HG03520 (cell line): ENCODE results near the gene SSNA1.

Experiments used
- ATAC-seq: cut with Tn5 transposase; IDR thresholded peaks from one replicate; pipeline ENCODE4 v1.9.1; 2021; ENCODE audit warnings: mild to moderate bottlenecking, moderate library complexity; ENCODE audit not compliant: unreplicated experiment

The SSNA1 gene, protein sequence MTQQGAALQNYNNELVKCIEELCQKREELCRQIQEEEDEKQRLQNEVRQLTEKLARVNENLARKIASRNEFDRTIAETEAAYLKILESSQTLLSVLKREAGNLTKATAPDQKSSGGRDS

DNA sequence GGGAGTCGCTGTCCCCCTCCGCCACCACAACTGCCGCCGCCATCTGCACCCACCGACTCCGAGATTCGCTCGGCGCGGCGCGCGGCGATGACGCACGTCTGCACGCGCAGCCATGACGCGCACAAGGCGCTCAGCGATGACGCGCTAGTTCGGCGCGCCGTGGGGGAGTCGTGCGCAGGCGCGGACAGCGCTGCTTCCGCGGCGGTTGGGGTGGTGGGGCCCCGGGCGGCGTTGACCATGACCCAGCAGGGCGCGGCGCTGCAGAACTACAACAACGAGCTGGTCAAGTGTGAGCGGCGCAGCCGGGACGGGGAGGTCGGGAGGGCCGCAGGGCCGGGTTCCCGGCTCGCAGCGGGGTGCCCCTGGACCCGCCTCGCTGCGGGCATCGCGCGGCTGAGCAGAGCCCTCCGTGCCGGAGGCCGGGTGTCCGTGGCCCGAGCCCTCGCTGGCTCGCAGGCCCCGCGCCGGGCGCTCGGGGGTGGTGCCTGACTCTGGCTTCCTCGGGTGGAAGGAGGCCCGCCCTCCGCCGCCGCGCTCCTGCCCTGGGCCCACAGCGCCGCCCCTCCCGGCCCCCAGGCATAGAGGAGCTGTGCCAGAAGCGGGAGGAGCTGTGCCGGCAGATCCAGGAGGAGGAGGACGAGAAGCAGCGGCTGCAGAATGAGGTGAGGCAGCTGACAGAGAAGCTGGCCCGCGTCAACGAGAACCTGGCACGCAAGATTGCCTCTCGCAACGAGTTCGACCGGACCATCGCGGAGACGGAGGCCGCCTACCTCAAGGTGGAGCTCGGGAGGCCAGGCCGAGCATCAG is at the start of gene SSNA1, which contains the start of gene ANAPC2:
SSNA1 (plus strand) TSS at position 187 of the 807 bp plus-strand sequence; CDS start at position 238, 51 bp downstream.
ANAPC2 (minus strand) TSS at position 71 of the 807 bp plus-strand sequence; CDS start at position 43, 28 bp downstream.
- peak; percentile 76 for ATAC-seq

GRCh38 chr9:137138722-137139467 is 49.6 kb upstream of the SSNA1 start, which contains the start of gene GRIN1:
Gene GRIN1, plus strand, starts transcription at chr9:137139154. Its CDS starts 333 bp downstream, at chr9:137139487.
- no peak for ATAC-seq

- no peak for ATAC-seq
These were observed 48.9 kb upstream of the SSNA1 start for GRCh38 chr9:137139468-137140150.

- ATAC-seq, result no peak
These were observed 48.1 kb upstream of the SSNA1 start for GRCh38 chr9:137140151-137141012.

DNA sequence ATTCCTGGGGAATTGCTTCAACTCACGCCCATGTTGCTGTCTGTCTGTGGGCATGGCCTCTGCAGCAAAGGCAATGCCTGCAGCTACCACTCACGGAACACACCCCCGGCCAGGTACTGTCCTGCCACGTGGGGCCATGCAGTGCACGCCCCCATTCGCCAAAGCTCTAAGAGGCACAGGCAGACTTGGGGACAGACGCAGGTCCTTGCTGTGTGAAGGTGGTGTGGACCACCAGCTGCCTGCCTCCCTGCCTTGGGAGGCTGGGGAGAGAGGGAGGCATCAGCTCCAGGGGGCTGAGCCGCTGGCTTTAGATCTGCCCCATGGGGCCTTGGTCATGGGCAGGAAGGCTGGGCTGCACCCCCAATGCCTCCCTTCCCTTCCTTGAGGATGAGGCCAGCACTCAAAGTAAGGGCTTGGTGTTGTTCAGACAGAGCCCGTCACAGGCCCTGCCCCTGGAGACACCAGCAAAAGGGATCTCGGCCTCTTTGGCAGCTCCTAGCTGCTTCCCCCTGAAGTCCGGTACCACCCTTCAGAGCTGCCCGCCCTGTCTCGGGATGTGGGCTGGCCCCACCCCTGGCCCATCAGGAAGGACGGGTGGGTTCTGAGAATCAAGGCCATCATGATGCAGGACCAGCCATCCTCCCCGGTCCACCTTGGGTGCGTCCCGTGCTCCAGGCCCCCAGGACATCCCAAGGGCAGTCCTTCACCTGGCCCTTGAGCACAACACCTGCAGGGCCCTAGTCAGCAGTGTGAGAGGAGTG is 47.2 kb upstream of the SSNA1 start:
- no peak for ATAC-seq

- no peak for ATAC-seq
These were observed 46.2 kb upstream of the SSNA1 start for GRCh38 chr9:137141976-137142936.

GRCh38 chr9:137143459-137143858 is 45.0 kb upstream of the SSNA1 start:
- no peak for ATAC-seq

- no peak for ATAC-seq
These were observed 42.5 kb upstream of the SSNA1 start for GRCh38 chr9:137145731-137146526.

GRCh38 chr9:137146527-137146918 is 42.0 kb upstream of the SSNA1 start:
- ATAC-seq, result no peak

DNA sequence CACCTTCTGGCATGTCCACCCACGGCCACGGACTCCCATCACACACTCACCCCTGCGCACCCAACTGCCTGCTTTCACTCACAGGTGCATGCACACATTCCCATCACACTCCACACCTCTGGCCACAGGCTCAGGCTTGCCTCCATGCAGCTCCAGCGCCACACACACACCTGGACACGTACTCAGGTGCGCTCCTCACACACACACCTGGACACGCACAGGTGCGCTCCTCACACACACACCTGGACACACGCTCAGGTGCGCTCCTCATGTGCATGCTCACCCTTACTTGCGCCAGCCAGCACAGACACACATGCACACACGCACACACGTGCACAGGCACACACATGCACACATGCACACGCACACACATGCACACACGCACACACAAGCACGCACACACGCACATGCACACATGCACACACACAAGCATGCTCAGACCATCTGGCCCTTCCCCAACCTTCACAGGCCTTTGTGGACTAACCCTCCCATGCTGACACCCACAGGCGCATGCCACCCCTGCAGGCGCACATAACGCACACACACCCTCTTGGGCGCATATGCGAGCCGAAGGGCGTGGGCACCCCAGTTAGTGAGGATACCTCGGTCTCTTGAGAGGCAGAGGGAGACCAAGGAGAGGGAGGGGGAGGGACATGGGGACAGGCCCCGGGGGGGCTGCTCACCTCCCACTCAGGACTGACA is 41.2 kb upstream of the SSNA1 start:
- ATAC-seq, result no peak

GRCh38 chr9:137147793-137148160 is 40.7 kb upstream of the SSNA1 start:
- ATAC-seq, result no peak

DNA sequence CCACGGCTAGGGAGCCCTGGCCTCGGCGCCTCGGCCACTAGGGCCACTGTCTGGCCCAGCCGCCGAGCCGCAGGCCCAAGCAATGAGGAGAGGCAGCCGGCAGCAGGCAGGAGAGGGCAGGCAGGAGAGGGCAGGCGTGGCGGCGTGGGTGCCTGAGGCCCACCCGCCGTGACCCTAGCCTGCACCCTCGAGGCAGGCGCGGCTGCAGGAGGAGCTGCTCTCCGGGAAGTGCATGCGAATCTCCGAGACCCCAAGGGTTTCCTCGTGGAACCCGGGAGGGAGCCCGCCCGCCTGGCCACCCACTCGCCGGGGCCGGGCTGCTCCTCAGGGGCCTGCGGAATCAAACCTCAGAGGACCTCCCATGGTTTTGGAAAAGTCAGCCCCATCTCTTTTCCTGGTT is 40.2 kb upstream of the SSNA1 start:
- no peak for ATAC-seq

DNA sequence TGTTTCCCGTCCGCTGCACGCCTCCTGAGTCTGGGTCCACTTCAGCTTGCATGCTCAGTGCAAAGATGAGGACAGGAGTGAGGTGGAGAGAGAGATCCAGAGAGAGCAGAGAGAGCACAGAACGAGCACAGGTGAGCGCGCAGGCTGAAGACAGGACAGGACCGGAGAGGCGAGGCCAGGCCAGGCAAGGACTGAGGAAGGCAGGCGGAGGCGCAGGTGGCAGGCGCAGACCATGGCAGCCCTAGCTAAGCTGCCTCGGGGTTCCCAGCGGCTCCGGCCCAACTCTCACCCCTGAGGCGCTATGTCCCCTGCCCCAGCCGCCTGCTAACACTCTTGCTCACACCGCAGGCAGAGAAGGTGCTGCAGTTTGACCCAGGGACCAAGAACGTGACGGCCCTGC is 39.8 kb upstream of the SSNA1 start:
- ATAC-seq, result no peak

DNA sequence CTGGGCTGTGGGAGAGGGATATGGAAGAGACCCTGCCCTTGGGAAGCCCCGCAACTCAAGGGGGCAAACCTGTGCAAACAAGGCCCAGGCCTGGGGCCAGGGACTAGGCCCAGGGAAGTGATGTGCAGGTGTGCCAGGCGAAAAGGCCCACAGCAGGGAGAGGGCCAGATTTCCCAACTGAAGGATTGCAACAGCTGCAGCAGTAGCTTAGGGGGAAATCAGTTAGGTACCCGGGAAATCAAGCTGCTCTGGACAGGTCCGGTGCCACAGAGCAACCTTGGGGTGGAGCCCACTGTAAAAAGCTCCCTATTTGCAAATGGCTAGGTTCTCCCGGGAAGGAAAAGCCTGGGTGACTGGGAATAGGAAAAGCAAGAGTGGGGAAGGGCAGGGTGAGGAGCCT is 39.1 kb upstream of the SSNA1 start:
- no peak for ATAC-seq

GRCh38 chr9:137149942-137150616 is 38.4 kb upstream of the SSNA1 start:
- ATAC-seq, result peak; percentile 1
